ENCODE measurements around the gene SLC22A1. TPM values are rescaled to one million over a fixed set of nuclear protein-coding genes. Genes with fewer than 3 reads are reported as not detected.

SLC22A1 gene
- total RNA-seq, 1 experiment from 2014 or later = 0.86 TPM

DNA sequence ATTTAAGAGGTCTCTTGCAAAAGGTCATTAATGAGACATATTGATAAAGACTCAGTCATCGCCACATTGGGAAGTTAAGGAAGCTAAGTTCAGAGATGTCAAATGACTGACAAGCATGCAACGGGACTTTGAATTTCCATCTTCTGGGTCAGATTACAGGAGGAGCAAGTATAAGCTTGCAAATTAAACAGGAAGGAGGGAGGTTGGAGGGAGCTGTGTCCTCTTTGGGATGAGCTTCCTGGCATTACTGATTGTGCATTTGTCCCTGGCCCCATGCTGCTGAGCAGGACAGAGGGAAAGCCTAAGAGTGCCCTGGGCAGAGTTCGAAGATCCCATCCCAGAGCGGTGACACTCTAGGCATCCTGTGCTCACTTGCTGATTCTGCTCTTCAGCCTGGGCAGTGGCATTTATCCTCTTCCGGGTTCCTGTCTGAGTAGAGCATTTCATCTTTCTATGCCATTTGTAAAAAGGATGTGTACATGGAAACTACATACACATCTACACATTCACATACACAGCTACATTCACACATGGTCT lies 40.5 kb downstream of the SLC22A1 start:
- BruUV-seq (replicated peaks) = no TSS peak
- intact Hi-C loops (cut with micrococcal nuclease) = no loop called here

More for the DNA sequence above, 40.5 kb downstream of the SLC22A1 start:
- no peak overlapping the region for H3K27ac ChIP-seq (ENCODE audit: low read depth, low read length)
- H3K4me3 ChIP-seq (replicated peaks in 1 of 2; ENCODE audit: low read depth in 1 of 2, low read length in 2 of 2) = no peak overlapping the region
- TF ChIP-seq, protein P1, sequence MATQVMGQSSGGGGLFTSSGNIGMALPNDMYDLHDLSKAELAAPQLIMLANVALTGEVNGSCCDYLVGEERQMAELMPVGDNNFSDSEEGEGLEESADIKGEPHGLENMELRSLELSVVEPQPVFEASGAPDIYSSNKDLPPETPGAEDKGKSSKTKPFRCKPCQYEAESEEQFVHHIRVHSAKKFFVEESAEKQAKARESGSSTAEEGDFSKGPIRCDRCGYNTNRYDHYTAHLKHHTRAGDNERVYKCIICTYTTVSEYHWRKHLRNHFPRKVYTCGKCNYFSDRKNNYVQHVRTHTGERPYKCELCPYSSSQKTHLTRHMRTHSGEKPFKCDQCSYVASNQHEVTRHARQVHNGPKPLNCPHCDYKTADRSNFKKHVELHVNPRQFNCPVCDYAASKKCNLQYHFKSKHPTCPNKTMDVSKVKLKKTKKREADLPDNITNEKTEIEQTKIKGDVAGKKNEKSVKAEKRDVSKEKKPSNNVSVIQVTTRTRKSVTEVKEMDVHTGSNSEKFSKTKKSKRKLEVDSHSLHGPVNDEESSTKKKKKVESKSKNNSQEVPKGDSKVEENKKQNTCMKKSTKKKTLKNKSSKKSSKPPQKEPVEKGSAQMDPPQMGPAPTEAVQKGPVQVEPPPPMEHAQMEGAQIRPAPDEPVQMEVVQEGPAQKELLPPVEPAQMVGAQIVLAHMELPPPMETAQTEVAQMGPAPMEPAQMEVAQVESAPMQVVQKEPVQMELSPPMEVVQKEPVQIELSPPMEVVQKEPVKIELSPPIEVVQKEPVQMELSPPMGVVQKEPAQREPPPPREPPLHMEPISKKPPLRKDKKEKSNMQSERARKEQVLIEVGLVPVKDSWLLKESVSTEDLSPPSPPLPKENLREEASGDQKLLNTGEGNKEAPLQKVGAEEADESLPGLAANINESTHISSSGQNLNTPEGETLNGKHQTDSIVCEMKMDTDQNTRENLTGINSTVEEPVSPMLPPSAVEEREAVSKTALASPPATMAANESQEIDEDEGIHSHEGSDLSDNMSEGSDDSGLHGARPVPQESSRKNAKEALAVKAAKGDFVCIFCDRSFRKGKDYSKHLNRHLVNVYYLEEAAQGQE (IDR thresholded peaks at IDR 0.05; ENCODE audit: low read depth) = no peak
- TF ChIP-seq RAD21 (IDR thresholded peaks at IDR 0.05; ENCODE audit: low read depth) (no peak), SP1 (IDR thresholded peaks at IDR 0.05; ENCODE audit: low read depth) (no peak), MAX (IDR thresholded peaks at IDR 0.05) (no peak), TCF7L2 (IDR thresholded peaks at IDR 0.05; ENCODE audit: borderline replicate concordance, extremely low read depth, insufficient read depth, insufficient read length) (no peak), YY1 (IDR thresholded peaks at IDR 0.05; ENCODE audit: extremely low read depth, insufficient replicate concordance, low read depth, low read length) (no peak), EGR1 (IDR thresholded peaks at IDR 0.05; ENCODE audit: low read depth) (no peak), ATF3 (IDR thresholded peaks at IDR 0.05) (no peak), ZFX (IDR thresholded peaks at IDR 0.05) (no peak)
- TF ChIP-seq, protein P2, sequence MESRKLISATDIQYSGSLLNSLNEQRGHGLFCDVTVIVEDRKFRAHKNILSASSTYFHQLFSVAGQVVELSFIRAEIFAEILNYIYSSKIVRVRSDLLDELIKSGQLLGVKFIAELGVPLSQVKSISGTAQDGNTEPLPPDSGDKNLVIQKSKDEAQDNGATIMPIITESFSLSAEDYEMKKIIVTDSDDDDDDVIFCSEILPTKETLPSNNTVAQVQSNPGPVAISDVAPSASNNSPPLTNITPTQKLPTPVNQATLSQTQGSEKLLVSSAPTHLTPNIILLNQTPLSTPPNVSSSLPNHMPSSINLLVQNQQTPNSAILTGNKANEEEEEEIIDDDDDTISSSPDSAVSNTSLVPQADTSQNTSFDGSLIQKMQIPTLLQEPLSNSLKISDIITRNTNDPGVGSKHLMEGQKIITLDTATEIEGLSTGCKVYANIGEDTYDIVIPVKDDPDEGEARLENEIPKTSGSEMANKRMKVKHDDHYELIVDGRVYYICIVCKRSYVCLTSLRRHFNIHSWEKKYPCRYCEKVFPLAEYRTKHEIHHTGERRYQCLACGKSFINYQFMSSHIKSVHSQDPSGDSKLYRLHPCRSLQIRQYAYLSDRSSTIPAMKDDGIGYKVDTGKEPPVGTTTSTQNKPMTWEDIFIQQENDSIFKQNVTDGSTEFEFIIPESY (IDR thresholded peaks at IDR 0.05; ENCODE audit: extremely low read depth, insufficient replicate concordance, low read length) = no peak
- H3K9ac ChIP-seq (ENCODE audit: low read length) = no peak overlapping the region
- H3K36me3 ChIP-seq (ENCODE audit: control insufficient read depth in 1 of 2, insufficient read depth in 2 of 2, low read length in 2 of 2) = no peaks in the 10 kb centered on the region
- RAD21 ChIA-PET (ENCODE audit: low non-redundant PET in 1 of 2, low total read pairs in 2 of 2, uncharacterized antibody in 2 of 2, unreplicated experiment in 2 of 2) = no interaction called here
- no peak for ATAC-seq
- CTCF ChIA-PET = no interaction called here
- H3K4me1 ChIP-seq (ENCODE audit: control insufficient read depth in 1 of 2, insufficient read depth in 2 of 2, low read length in 2 of 2) = no peaks in the 10 kb centered on the region
- no peaks in the 10 kb centered on the region; the same call in 1 of the 2 replicates for H3K27me3 ChIP-seq (ENCODE audit: insufficient read depth, low read length)
- H3K4me2 ChIP-seq (ENCODE audit: low read length) = no peak overlapping the region
- H4K20me1 ChIP-seq (ENCODE audit: insufficient read depth) = no peaks in the 10 kb centered on the region
- no peaks in the 10 kb centered on the region for H3K79me2 ChIP-seq (ENCODE audit: insufficient read depth, low read length)
- no peaks in the 10 kb centered on the region for H3K9me3 ChIP-seq (ENCODE audit: control insufficient read depth in 1 of 2, insufficient read depth in 1 of 2, low read depth in 1 of 2, low read length in 2 of 2)
- no peak overlapping the region for H2AFZ ChIP-seq (ENCODE audit: low read depth, low read length, poor library complexity, severe bottlenecking)
- POLR2A ChIA-PET = no interaction called here
- no peak for DNase-seq (ENCODE audit: low read depth, low spot score)
- H3K9me2 ChIP-seq (ENCODE audit: insufficient read depth) = no peaks in the 10 kb centered on the region
